ENCODE measurements around the gene CXCL16.

The CXCL16 gene

GRCh38 chr17:4782652-4783051, 42.9 kb upstream of the CXCL16 start:
- Histone ChIP-seq H3K9me3 (ENCODE audit: insufficient read depth, low read depth, low read length) (no peaks in the 10 kb centered on the region), H2AFZ (ENCODE audit: low read length) (no peak overlapping the region), H3K36me3 (ENCODE audit: insufficient read depth, low read length) (no peaks in the 10 kb centered on the region), H4K20me1 (ENCODE audit: insufficient read depth, low read length, poor library complexity, severe bottlenecking) (no peaks in the 10 kb centered on the region), H3K79me2 (ENCODE audit: insufficient read depth, low read length) (no peaks in the 10 kb centered on the region), H3F3A (ENCODE audit: low read depth) (no peaks in the 10 kb centered on the region), H3K4me3 (ENCODE audit: low read length, poor library complexity, severe bottlenecking) (no peak overlapping the region), H3K4me2 (ENCODE audit: low read depth, low read length, poor library complexity, severe bottlenecking) (no peak overlapping the region), H3K4me1 (ENCODE audit: insufficient read depth, low read length, poor library complexity, severe bottlenecking) (no peaks in the 10 kb centered on the region), H3K9me2 (replicated peaks; ENCODE audit: low read depth, low read length) (no peaks in the 10 kb centered on the region), H3K9ac (ENCODE audit: low read depth, low read length, poor library complexity, severe bottlenecking) (no peak overlapping the region), H3K27me3 (ENCODE audit: insufficient read depth, low read length, poor library complexity, severe bottlenecking) (no peaks in the 10 kb centered on the region)
- TF ChIP-seq EZH2phosphoT487 (IDR thresholded peaks at IDR 0.05; ENCODE audit: borderline replicate concordance) (no peak), CTCF (conservative IDR thresholded peaks at IDR 0.05; ENCODE audit: low read length) (no peak)

- Histone ChIP-seq H3K9ac (ENCODE audit: low read depth, low read length, poor library complexity, severe bottlenecking) (no peak overlapping the region), H3K36me3 (ENCODE audit: insufficient read depth, low read length) (no peaks in the 10 kb centered on the region), H3K27me3 (ENCODE audit: insufficient read depth, low read length, poor library complexity, severe bottlenecking) (no peaks in the 10 kb centered on the region), H3K9me3 (ENCODE audit: insufficient read depth, low read depth, low read length) (no peaks in the 10 kb centered on the region), H3F3A (ENCODE audit: low read depth) (no peaks in the 10 kb centered on the region), H3K4me3 (ENCODE audit: low read length, poor library complexity, severe bottlenecking) (no peak overlapping the region), H3K9me2 (replicated peaks; ENCODE audit: low read depth, low read length) (no peaks in the 10 kb centered on the region), H4K20me1 (ENCODE audit: insufficient read depth, low read length, poor library complexity, severe bottlenecking) (no peaks in the 10 kb centered on the region), H3K79me2 (ENCODE audit: insufficient read depth, low read length) (no peaks in the 10 kb centered on the region), H2AFZ (ENCODE audit: low read length) (no peak overlapping the region), H3K4me2 (ENCODE audit: low read depth, low read length, poor library complexity, severe bottlenecking) (no peak overlapping the region), H3K4me1 (ENCODE audit: insufficient read depth, low read length, poor library complexity, severe bottlenecking) (no peaks in the 10 kb centered on the region)
- TF ChIP-seq CTCF (conservative IDR thresholded peaks at IDR 0.05; ENCODE audit: low read length) (no peak), EZH2phosphoT487 (IDR thresholded peaks at IDR 0.05; ENCODE audit: borderline replicate concordance) (no peak)
Observed at GRCh38 chr17:4780325-4780955, 40.7 kb upstream of the CXCL16 start.

GRCh38 chr17:4777969-4778760, 38.4 kb upstream of the CXCL16 start:
- H3K9me3 ChIP-seq (ENCODE audit: insufficient read depth, low read depth, low read length) = no peaks in the 10 kb centered on the region
- H3K27me3 ChIP-seq (ENCODE audit: insufficient read depth, low read length, poor library complexity, severe bottlenecking) = no peaks in the 10 kb centered on the region
- H3K4me3 ChIP-seq (ENCODE audit: low read length, poor library complexity, severe bottlenecking) = no peak overlapping the region
- H3K9me2 ChIP-seq (replicated peaks; ENCODE audit: low read depth, low read length) = no peaks in the 10 kb centered on the region
- no peak overlapping the region for H3K4me2 ChIP-seq (ENCODE audit: low read depth, low read length, poor library complexity, severe bottlenecking)
- no peaks in the 10 kb centered on the region for H3K36me3 ChIP-seq (ENCODE audit: insufficient read depth, low read length)
- no peaks in the 10 kb centered on the region for H3K79me2 ChIP-seq (ENCODE audit: insufficient read depth, low read length)
- no peak overlapping the region for H2AFZ ChIP-seq (ENCODE audit: low read length)
- H3K4me1 ChIP-seq (ENCODE audit: insufficient read depth, low read length, poor library complexity, severe bottlenecking) = no peaks in the 10 kb centered on the region
- no peaks in the 10 kb centered on the region for H3F3A ChIP-seq (ENCODE audit: low read depth)
- TF ChIP-seq CTCF (conservative IDR thresholded peaks at IDR 0.05; ENCODE audit: low read length) (no peak), EZH2phosphoT487 (IDR thresholded peaks at IDR 0.05; ENCODE audit: borderline replicate concordance) (no peak)
- H3K9ac ChIP-seq (ENCODE audit: low read depth, low read length, poor library complexity, severe bottlenecking) = no peak overlapping the region
- H4K20me1 ChIP-seq (ENCODE audit: insufficient read depth, low read length, poor library complexity, severe bottlenecking) = no peaks in the 10 kb centered on the region

All from Loucy (cell line).